NCI-H2196 (cell line): Measurements from ENCODE around the gene TRPC4.
"Not testable (repeated sequence)": the region's sequence is repeated elsewhere in the genome, so short reads cannot be mapped to it uniquely, and the experiment has no call there.

Experiments used
- DNase-seq: peaks from one replicate; lab custom pipeline; 2025; ENCODE audit not compliant: unreplicated experiment; lab: John Stamatoyannopoulos, UW

TRPC4 gene

GRCh38 chr13:37833411-37833810 is 36.2 kb downstream of the TRPC4 start:
- DNase-seq: no peak

- DNase-seq: no peak
These were observed 53.3 kb downstream of the TRPC4 start for GRCh38 chr13:37816276-37816675.

- no peak for DNase-seq
These were observed 58.1 kb downstream of the TRPC4 start for GRCh38 chr13:37811441-37811840.

- DNase-seq: no peak
These were observed 62.9 kb downstream of the TRPC4 start for GRCh38 chr13:37806666-37807065.

GRCh38 chr13:37797631-37798030 is 71.9 kb downstream of the TRPC4 start:
- DNase-seq: no peak

- DNase-seq: not testable (repeated sequence)
These were observed 72.8 kb downstream of the TRPC4 start for GRCh38 chr13:37796795-37797194.

GRCh38 chr13:37795326-37795725 is 74.2 kb downstream of the TRPC4 start:
- DNase-seq: no peak

- no peak for DNase-seq
These were observed 77.9 kb downstream of the TRPC4 start for GRCh38 chr13:37791699-37792098.

GRCh38 chr13:37788346-37788745 is 81.2 kb downstream of the TRPC4 start:
- DNase-seq: no peak

GRCh38 chr13:37777676-37778075 is 91.9 kb downstream of the TRPC4 start:
- DNase-seq: no peak

GRCh38 chr13:37775871-37776270 is 93.7 kb downstream of the TRPC4 start:
- no peak for DNase-seq

- DNase-seq: no peak
These were observed 96.9 kb downstream of the TRPC4 start for GRCh38 chr13:37772644-37773043.

- no peak for DNase-seq
These were observed 100.0 kb downstream of the TRPC4 start for GRCh38 chr13:37769545-37769944.

GRCh38 chr13:37769078-37769477 is 100.5 kb downstream of the TRPC4 start:
- no peak for DNase-seq

GRCh38 chr13:37766502-37766901 is 103.1 kb downstream of the TRPC4 start:
- no peak for DNase-seq

- no peak for DNase-seq
These were observed 114.2 kb downstream of the TRPC4 start for GRCh38 chr13:37755349-37755748.

- no peak for DNase-seq
These were observed 115.8 kb downstream of the TRPC4 start for GRCh38 chr13:37753776-37754175.

- DNase-seq: no peak
These were observed 117.4 kb downstream of the TRPC4 start for GRCh38 chr13:37752146-37752545.

- no peak for DNase-seq
These were observed 118.5 kb downstream of the TRPC4 start for GRCh38 chr13:37751025-37751424.

GRCh38 chr13:37748913-37749312 is 120.7 kb downstream of the TRPC4 start:
- DNase-seq: no peak

GRCh38 chr13:37747071-37747612 is 122.4 kb downstream of the TRPC4 start:
- DNase-seq: no peak

GRCh38 chr13:37741536-37741935 is 128.0 kb downstream of the TRPC4 start:
- DNase-seq: no peak

GRCh38 chr13:37736045-37736444 is 133.5 kb downstream of the TRPC4 start:
- no peak for DNase-seq

GRCh38 chr13:37735293-37735692 is 134.3 kb downstream of the TRPC4 start:
- DNase-seq: no peak
